GM12873 (cell line): ENCODE measurements around the gene CPNE8.

ENCODE experiments used
- TF ChIP-seq, protein P1 (sequence below): IDR thresholded peaks from 2 replicates; pipeline ENCODE4 v1.5.1; 2012; ENCODE audit warnings: low read depth, mild to moderate bottlenecking, moderate library complexity, low read length, control low read depth; ENCODE audit not compliant: insufficient read depth; ENCODE audit errors: missing control alignments

The CPNE8 gene

DNA sequence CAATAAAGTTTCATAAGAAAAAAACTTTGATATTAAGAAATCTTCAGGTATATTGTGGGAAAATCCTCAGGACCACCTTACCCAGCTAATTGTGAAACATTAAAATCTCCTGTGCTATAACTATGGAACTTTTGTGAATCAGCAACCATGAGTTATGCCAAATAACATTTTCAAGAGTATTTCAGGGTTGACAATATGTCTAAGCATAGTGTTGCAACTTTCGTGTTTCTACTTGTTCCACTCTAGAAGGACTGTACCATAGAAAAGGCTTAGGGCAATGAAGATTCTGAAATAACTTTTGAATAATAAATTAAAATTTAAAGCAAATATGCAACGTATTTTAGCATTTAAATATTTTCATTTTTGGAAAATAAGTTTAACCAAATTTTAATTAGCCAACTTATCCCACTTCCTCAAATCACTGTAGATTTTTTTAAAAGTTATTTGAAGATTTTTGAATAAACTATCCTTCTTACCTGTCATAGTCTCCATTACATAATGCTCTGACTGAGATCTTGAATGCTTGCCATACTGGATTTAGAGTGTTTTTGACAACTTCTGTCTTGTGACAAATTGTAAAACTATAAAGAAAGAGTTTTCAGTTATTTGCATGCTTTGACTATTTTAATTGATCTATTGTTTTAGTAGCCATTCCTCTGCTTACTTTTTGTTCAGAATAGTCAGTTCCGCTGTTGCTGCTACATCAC is 143.6 kb downstream of the CPNE8 start:
- TF ChIP-seq, protein P1, sequence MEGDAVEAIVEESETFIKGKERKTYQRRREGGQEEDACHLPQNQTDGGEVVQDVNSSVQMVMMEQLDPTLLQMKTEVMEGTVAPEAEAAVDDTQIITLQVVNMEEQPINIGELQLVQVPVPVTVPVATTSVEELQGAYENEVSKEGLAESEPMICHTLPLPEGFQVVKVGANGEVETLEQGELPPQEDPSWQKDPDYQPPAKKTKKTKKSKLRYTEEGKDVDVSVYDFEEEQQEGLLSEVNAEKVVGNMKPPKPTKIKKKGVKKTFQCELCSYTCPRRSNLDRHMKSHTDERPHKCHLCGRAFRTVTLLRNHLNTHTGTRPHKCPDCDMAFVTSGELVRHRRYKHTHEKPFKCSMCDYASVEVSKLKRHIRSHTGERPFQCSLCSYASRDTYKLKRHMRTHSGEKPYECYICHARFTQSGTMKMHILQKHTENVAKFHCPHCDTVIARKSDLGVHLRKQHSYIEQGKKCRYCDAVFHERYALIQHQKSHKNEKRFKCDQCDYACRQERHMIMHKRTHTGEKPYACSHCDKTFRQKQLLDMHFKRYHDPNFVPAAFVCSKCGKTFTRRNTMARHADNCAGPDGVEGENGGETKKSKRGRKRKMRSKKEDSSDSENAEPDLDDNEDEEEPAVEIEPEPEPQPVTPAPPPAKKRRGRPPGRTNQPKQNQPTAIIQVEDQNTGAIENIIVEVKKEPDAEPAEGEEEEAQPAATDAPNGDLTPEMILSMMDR, result no peak

DNA sequence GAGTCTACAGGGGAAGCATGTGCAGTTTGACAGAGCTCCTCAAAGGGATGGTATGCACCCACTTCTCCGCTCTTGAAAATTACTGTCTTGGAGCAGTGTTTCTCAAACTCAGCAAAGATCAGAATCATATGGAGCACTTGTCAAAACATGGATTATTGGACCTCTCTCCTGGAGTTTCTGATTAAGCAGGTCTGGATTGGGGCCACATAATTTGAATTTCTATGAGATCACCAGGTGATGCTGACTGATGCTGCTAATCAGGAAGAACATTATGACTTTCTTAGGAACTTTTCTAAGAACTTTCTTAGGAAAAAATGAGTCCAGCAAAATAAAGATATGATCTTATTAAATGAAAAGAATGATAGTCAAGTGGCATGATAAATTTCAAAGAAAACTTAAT is 144.3 kb downstream of the CPNE8 start:
- TF ChIP-seq, protein P1, result no peak

DNA sequence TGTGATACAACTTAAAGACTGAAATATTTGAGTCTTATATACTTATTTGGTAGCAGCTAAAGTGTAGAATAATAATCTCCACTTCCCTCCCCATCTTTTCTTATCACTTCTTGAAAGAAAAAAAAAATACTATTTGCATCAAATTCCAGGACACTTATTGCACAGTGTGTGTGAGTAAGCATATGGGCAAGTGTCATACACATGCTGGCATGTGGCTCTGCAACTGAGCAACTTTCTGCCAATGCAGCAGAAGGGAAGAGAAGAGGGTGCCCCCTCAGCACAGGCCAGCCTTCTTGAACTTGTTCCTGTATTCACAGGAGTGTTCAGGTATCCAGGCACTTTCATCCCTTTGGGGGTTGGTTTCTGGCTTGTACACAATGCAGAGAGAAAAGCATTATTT is 145.8 kb downstream of the CPNE8 start:
- TF ChIP-seq, protein P1, result no peak

DNA sequence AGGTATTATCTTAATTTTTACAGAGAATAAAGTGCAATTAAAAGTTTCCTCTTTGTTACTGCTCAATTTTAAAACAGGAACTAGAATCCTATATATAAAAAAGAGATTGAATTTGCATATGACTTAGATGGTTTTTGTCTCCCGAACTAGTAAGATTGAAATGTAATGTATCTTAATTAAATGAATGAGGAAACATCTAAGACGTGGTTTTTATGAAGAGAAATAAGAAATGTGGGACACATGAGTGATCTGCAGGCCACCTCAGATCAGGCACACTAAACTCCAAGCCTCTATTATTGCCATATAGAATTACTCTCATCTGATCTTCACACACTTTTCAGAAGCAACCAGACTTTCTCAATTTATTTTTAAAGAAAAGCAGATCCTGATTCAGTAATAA is 158.6 kb downstream of the CPNE8 start:
- TF ChIP-seq, protein P1, result no peak

DNA sequence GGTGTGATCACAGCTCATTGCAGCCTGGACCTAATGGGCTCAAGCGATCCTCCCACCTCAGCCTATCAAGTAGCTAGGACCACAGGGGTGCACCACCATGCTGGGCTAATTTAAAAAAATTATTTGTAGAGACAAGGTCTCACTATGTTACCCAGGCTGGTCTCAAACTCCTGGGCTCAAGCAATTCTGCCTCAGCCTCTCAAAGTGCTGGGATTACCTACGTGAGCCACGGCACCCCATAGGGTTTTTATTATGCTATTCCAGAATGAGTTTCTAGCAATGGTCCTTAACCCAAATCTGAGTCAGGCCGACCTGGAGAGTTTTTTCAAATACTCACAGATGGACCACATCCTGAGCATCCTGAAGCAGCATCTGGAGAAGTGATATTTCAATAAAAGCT is 159.8 kb downstream of the CPNE8 start:
- TF ChIP-seq, protein P1, result no peak

DNA sequence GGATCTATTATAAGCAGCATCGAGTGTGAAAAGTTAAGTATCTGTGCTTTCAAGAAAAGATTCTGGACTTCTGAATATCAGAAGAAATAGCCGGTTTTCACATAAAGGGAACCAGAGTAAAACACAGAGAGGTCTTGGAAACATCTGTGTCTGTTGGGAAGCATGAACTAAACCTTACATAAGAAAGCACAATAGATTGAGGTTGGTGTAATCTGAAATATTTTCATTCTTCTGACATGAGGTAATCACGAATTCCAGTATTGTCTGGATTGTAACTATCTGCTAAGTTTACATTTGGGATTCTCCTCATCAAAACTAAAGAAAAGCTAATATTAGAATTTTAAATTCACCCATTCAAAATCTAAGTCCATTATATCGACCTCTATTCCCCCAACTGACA is 161.3 kb downstream of the CPNE8 start:
- TF ChIP-seq, protein P1, result no peak

DNA sequence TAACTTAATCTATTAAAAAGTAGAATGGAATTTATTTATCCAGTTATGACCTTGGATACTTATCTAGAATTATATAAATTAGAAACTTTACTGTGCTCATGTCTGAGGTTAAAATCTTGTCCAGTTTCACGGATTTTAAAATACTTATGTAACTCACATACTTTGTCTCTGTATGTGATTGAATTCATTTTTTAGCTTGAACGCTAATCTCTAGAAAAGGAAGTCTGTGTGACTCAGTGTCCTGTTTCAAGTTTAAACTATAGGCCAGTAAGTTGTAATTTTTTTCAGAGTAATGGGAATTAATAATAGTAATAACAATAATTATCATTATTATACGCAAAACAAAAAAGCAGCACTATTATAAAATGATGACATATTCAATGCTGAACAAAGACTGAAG is 168.6 kb downstream of the CPNE8 start:
- TF ChIP-seq, protein P1, result no peak
